HL-60/S4 treated with retinoic acid at 250 ng/mL for 4 days and 3 days (cell line): ENCODE data around the gene RBM19.

Experiments used
- in situ Hi-C: fragments of 300-500 bp; cut with MboI; formaldehyde crosslinking; loops from 2 replicates; pipeline ENCODE4 v1.7.0; 2022; ENCODE audit warnings: low sequenced_read_pairs

RBM19 gene

DNA sequence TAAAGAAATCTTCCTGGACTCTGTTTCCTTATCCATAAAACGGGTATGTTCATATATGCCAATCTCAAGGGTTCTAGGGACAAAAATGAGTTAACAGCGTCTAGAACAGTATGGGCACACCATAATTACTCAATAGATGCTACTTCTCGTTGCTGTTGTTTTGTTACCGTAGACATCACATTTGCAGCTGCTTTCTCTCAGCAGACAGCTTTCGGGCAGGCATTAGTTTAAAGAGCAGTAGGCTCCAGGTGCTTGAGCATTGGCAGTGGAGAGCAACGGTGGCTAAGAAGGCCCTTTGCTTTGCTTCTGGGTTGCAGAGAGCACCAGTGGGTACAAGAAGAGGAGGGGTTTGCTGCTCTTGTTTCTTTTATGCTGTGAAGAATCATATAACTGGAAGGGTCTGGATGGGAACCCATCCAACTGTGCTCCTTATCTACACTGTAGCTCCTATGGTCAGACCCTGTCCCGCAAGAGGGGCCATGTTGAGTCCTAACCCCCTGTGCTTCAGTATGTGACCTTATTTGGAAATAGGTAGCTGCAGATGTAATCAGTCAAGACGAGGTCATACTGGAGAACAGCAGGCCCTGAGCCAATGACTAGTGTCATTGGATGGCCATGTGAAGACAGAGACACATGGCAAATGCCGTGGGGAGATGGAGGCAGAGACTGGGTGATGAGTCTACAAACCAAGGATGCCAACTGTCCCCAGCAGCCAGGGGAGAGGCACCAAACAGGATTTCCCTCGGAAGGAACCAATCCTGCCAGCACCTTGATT lies 120.0 kb downstream of the RBM19 start:
- in situ Hi-C loops: no loop called here

DNA sequence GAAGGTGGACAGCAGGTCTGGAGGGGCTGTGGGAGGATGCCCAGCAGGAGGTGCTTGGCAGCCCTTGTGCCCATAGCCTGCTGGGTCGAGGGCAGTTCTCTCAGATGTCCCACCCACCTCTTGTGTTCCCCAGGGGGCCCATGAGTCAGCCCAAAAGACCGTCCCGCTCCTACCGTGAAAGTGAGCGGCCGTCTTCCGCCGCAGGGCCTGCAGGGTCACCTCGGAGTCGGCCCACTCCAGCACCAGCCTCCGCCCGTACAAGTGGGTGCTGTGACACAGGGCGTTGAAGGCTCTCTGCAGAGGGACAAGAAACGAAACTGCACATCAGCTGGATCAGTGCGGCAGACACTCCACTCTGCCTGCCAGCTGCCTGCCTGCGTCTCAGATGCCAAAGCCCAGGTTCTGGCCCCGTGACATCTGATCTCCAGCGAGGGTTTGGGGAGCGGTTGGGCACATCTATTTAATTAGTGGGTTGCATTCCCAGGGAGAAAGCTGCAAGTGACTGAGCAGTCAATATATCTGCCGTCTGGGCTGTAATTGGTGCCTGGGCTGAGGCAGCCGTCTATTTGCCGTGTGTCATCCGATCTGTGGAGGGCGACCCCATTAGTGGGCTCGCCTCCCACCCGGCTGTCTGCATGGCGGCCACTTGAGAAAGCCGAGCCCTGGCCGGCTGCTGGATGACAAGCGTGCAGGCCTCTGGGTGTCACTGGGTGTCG lies 121.5 kb downstream of the RBM19 start:
- in situ Hi-C loops: no loop called here

DNA sequence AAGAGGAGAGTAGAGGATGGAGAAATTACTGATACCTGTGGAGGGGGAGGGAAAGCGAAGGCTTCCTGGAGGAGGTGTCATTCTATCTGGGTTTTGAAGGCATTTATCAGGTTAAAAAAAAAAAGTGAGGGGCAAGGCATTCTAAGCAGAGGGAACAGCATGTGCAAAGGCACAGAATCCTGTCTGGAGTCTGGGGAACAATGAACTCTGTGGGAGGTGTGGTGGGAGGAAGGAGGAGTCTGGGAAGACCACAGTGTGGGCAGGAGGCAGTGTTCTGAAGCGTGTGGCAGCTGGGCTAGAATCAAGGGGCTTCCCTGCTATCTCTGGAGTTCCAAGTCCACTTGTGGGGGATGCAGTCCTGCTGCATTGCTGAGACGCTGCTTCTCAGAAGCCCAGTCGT lies 123.4 kb downstream of the RBM19 start:
- in situ Hi-C loops: no loop called here

- in situ Hi-C loops: no loop called here
Observed at GRCh38 chr12:113841786-113842185, 124.3 kb downstream of the RBM19 start.

- in situ Hi-C loops: no loop called here
Observed at GRCh38 chr12:113840401-113841042, 125.6 kb downstream of the RBM19 start.

DNA sequence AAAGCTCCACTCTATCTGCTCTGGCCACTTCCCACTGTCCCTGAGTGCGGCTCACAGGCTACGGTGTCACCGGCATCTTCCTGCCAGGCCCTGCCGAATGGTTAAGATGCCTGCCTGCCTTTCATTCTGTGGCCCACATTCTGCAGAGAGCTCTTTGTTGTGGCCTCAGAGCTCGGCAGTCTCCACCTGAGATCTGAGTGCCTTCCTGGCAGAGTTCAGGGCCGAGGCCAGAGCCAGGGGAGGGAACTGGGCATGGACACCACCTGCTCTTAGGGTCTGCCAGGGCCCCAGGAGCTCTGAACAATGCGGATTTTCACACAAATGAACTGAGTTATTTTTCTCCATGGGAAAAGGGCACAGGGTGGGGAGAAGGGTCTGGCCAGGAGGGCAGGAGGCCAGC lies 127.2 kb downstream of the RBM19 start:
- in situ Hi-C loops: no loop called here

GRCh38 chr12:113837528-113838296 lies 128.4 kb downstream of the RBM19 start:
- in situ Hi-C loops: no loop called here

- in situ Hi-C loops: no loop called here
Observed at GRCh38 chr12:113837084-113837483, 129.0 kb downstream of the RBM19 start.

GRCh38 chr12:113835896-113836295 lies 130.2 kb downstream of the RBM19 start:
- in situ Hi-C loops: no loop called here

GRCh38 chr12:113835433-113835832 lies 130.7 kb downstream of the RBM19 start:
- in situ Hi-C loops: no loop called here

- in situ Hi-C loops: no loop called here
Observed at GRCh38 chr12:113833422-113833821, 132.7 kb downstream of the RBM19 start.

DNA sequence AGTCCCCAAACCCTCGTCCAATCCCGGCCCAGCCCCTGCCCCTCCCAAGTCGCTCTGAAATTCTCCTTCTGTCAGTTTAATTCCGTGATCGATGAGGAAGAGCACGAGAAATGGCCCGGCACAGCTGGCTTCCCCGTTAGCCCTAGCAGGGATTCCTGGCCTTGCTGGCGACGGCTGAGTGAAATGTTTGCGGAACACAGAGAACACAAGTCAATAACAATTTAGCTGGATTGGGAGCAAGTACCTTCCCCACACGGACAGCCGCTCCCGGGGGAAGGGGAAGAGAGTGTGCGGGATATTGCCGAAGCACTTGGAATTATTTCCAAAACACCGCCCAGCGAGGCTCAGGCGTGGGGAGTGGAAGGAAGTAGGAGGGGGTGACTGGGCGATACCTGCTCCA lies 134.6 kb downstream of the RBM19 start:
- in situ Hi-C loops: no loop called here

- in situ Hi-C loops: no loop called here
Observed at GRCh38 chr12:113831016-113831415, 135.1 kb downstream of the RBM19 start.

DNA sequence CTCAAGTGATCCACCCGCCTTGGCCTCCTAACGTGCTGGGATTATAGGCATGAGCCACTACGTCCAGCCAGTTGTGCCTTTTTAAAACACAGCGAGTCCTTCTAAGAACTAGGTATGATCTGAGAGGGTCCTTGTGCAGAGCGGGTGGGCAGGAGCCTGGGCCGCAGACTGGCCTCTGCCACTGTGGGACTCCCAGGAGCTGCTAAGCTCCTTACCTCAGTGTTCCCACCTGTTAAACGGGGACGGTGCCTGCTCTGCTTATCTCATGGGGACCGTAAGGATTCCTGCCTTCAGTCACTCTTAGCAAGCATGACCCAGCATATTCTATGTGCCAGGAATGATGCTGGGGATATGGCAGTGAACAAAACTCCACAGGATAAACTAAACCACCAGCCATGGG lies 136.9 kb downstream of the RBM19 start:
- in situ Hi-C loops: no loop called here

DNA sequence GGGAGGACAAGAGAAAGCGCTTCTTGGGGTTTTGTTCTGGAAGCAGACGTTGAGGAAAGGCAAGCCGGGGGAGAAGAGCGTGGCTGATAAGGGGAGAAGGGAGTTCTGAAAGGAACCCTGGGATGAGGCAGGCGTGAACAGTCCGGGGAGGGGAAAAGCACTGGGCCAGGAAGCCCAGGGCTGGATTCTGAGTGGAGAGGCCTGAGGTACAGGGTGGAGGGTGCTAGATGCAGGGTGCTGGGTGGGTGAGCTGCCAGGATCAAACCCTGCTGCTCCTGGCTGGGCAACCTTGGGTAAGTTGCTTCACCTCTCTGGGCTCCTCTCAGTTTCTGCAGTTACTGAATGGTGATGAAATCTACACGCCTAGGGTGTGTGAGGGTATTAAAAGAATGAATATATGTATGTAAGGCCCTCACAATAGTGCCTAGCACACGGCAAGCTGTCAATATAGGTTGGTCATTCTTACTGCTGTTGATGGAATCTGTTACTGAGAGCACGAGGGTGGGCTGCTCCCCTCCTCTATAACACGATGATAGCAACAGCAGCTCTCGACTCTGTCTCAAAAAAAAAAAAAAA lies 138.5 kb downstream of the RBM19 start:
- in situ Hi-C loops: no loop called here

DNA sequence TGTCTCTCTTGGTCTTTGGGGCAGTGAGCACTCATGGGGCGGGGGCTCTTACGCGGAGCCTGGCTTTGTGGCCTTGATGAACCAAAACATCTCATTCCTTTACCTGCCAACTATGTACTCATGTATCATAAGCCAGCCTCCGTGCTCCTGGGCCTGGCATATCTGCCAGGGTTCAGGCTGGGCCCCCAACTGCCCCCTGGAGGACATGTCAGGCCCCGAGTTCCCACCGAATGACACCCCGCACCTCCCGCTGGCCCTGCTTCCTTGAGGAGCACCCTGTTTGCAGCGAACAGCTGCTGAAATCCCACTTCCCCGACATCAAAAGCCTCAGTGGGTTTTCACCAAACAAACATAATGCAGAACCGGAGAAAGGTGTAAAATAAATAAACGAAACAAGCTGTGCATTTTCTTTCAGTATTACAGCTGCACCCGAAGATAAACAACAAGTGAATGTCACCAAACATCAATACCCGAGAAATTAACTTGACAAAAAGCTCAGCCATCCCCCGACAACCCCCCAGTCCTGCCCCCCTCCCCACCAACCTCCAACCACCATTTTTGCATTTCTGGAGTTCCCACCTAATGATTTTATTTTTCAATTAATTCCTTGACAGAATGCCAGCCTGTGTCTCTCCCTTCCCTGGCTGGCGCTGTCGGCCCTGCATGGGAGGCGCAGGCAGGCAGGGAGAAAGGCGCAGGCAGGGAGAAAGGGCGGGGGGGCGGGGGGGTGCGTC lies 139.2 kb downstream of the RBM19 start:
- in situ Hi-C loops: no loop called here

- in situ Hi-C loops: no loop called here
Observed at GRCh38 chr12:113825705-113826104, 140.4 kb downstream of the RBM19 start.

DNA sequence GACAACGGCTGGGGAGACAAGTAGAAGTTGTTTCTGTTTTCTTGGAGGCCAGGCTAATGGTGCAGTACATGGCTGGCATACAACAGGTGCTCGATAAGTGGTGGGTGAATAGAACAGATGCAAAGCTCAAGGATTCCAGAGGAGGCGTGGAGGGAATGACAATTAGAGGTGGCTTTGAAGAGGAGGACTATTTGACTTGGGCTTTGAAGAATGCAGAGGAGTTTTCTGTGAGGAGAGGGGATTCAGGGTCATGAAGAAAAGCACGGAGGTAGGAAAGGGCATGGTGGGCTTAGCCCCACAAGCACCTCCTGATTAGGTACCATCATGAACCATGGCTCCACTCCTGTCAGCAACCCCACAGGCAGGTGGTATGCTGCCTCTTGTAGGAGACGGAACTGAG lies 142.3 kb downstream of the RBM19 start:
- in situ Hi-C loops: no loop called here

GRCh38 chr12:113823016-113823415 lies 143.1 kb downstream of the RBM19 start:
- in situ Hi-C loops: no loop called here

DNA sequence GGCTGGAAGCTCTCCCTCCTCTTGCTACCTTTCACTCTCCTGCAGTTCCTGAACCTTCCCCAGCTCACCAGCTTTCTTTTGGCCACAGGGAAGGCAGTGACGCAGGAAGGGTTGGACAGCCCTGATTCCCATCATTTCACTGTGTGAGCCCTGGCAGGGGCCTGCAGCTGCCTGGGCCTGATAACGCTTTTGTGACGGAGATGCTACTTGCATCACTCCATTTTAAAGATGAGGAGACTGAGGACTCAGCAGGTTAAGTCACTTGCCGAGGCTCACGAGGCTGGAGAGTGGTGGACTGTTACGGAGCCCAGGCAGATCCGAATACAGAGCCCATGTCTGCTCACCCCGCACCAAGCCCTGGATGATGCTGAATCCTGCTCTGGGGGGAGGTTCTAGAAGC lies 145.3 kb downstream of the RBM19 start:
- in situ Hi-C loops: no loop called here
